WTC11 (cell line): ENCODE measurements around the gene CIC. TPM values are rescaled to one million over a fixed set of nuclear protein-coding genes. Genes with fewer than 3 reads are reported as not detected.

Experiments
- ATAC-seq: fragments of 200-7000 bp; cut with Tn5 transposase; 2 replicates; pipeline ENCODE4 v1.10.0; 2021; ENCODE audit warnings: mild to moderate bottlenecking, moderate library complexity
- CTCF ChIA-PET: fragments of 300-600 bp; sonication (Branson Sonifier 250); formaldehyde crosslinking; loops from one replicate; lab custom pipeline; 2021; ENCODE audit warnings: antibody characterized with exemption; lab: Charles Lee
- POLR2A ChIA-PET: fragments of 350-600 bp; sonication (Branson Sonifier 250); formaldehyde crosslinking; loops from one replicate; lab custom pipeline; 2021; ENCODE audit warnings: antibody characterized with exemption; lab: Charles Lee
- DNase-seq: peaks from one replicate; pipeline ENCODE4 v3.0.0; 2021; ENCODE audit warnings: low spot score
- H3K27ac Mint-ChIP-seq: 2 replicates; pipeline ENCODE4 v1.8.0; 2021; ENCODE audit warnings: mixed read lengths
- H3K27me3 Mint-ChIP-seq: 2 replicates; pipeline ENCODE4 v1.8.0; 2021; ENCODE audit warnings: low read depth, mild to moderate bottlenecking, moderate library complexity, mixed read lengths
- H3K36me3 Mint-ChIP-seq: 2 replicates; pipeline ENCODE4 v1.8.0; 2021; ENCODE audit warnings: mixed read lengths
- H3K4me1 Mint-ChIP-seq: 2 replicates; pipeline ENCODE4 v1.8.0; 2022; ENCODE audit warnings: mixed read lengths
- H3K4me3 Mint-ChIP-seq: 2 replicates; pipeline ENCODE4 v1.8.0; 2021; ENCODE audit warnings: mild to moderate bottlenecking, moderate library complexity, mixed read lengths
- H3K9me3 Mint-ChIP-seq: 2 replicates; pipeline ENCODE4 v1.8.0; 2021; ENCODE audit warnings: mixed read lengths
- AFF4 ChIP-seq: sonication (generic); formaldehyde crosslinking; IDR thresholded peaks from 2 replicates; pipeline ENCODE4 v1.8.1; 2023; ENCODE audit warnings: mild to moderate bottlenecking, missing genetic modification reagents, borderline replicate concordance
- ATF1 ChIP-seq: sonication (generic); formaldehyde crosslinking; IDR thresholded peaks from 2 replicates; pipeline ENCODE4 v1.8.1; 2023; ENCODE audit warnings: mild to moderate bottlenecking, moderate library complexity, missing genetic modification reagents
- CBFB ChIP-seq: sonication (generic); formaldehyde crosslinking; IDR thresholded peaks from 2 replicates; pipeline ENCODE4 v1.8.1; 2022; ENCODE audit warnings: mild to moderate bottlenecking, low read depth, missing genetic modification reagents
- CREB1 ChIP-seq: sonication (generic); formaldehyde crosslinking; IDR thresholded peaks from 2 replicates; pipeline ENCODE4 v1.8.0; 2023; ENCODE audit warnings: mild to moderate bottlenecking, missing genetic modification reagents
- ELF4 ChIP-seq: sonication (generic); formaldehyde crosslinking; IDR thresholded peaks from 2 replicates; pipeline ENCODE4 v1.8.1; 2022; ENCODE audit warnings: low read depth, mild to moderate bottlenecking, moderate library complexity, missing genetic modification reagents
- ESRRA ChIP-seq: sonication (generic); formaldehyde crosslinking; IDR thresholded peaks from 2 replicates; pipeline ENCODE4 v1.8.1; 2022; ENCODE audit warnings: mild to moderate bottlenecking, missing genetic modification reagents, borderline replicate concordance
- ETV6 ChIP-seq: sonication (generic); formaldehyde crosslinking; IDR thresholded peaks from 2 replicates; pipeline ENCODE4 v1.8.1; 2022; ENCODE audit warnings: mild to moderate bottlenecking, missing genetic modification reagents
- FOXJ3 ChIP-seq: sonication (generic); formaldehyde crosslinking; IDR thresholded peaks from 2 replicates; pipeline ENCODE4 v1.9.0; 2021; ENCODE audit warnings: missing genetic modification reagents, mild to moderate bottlenecking, borderline replicate concordance
- FOXK1 ChIP-seq: sonication (generic); formaldehyde crosslinking; IDR thresholded peaks from 2 replicates; pipeline ENCODE4 v1.8.0; 2022; ENCODE audit warnings: mild to moderate bottlenecking, moderate library complexity, missing genetic modification reagents
- GRHL2 ChIP-seq: fragments of 250-450 bp; sonication (Bioruptor Pico); IDR thresholded peaks from 2 replicates; pipeline ENCODE4 v1.8.0; 2022; ENCODE audit warnings: mild to moderate bottlenecking, moderate library complexity; ENCODE audit not compliant: insufficient replicate concordance, severe bottlenecking
- HMGA2 ChIP-seq: fragments of 250-450 bp; sonication (Bioruptor Pico); IDR thresholded peaks from 2 replicates; pipeline ENCODE4 v1.4.0; 2021; ENCODE audit warnings: mild to moderate bottlenecking, moderate library complexity
- JUN ChIP-seq: sonication (generic); formaldehyde crosslinking; IDR thresholded peaks from 2 replicates; pipeline ENCODE4 v1.8.0; 2023; ENCODE audit warnings: mild to moderate bottlenecking, missing genetic modification reagents
- NFATC4 ChIP-seq: fragments of 250-450 bp; sonication (Bioruptor Pico); IDR thresholded peaks from 2 replicates; pipeline ENCODE4 v1.9.0; 2021; ENCODE audit warnings: mild to moderate bottlenecking
- NFYB ChIP-seq: sonication (generic); formaldehyde crosslinking; conservative IDR thresholded peaks from 2 replicates; pipeline ENCODE4 v1.8.0; 2022; ENCODE audit warnings: low read depth, missing genetic modification reagents
- NR1H2 ChIP-seq: sonication (generic); formaldehyde crosslinking; IDR thresholded peaks from 2 replicates; pipeline ENCODE4 v1.9.0; 2021; ENCODE audit warnings: mild to moderate bottlenecking, moderate library complexity, missing genetic modification reagents
- NR2C2 ChIP-seq: sonication (generic); formaldehyde crosslinking; IDR thresholded peaks from 2 replicates; pipeline ENCODE4 v1.8.0; 2022; ENCODE audit warnings: mild to moderate bottlenecking, missing genetic modification reagents
- RORB ChIP-seq: fragments of 250-450 bp; sonication (Bioruptor Pico); IDR thresholded peaks from 2 replicates; pipeline ENCODE4 v1.9.0; 2021; ENCODE audit warnings: mild to moderate bottlenecking
- SMAD3 ChIP-seq: sonication (generic); formaldehyde crosslinking; IDR thresholded peaks from 2 replicates; pipeline ENCODE4 v1.8.0; 2022; ENCODE audit warnings: missing genetic modification reagents, mild to moderate bottlenecking, borderline replicate concordance
- STAT6 ChIP-seq: sonication (generic); formaldehyde crosslinking; conservative IDR thresholded peaks from 2 replicates; pipeline ENCODE4 v1.8.1; 2023; ENCODE audit warnings: mild to moderate bottlenecking, low read depth, missing genetic modification reagents, moderate library complexity
- TEAD1 ChIP-seq: sonication (generic); formaldehyde crosslinking; IDR thresholded peaks from 2 replicates; pipeline ENCODE4 v1.8.0; 2022; ENCODE audit warnings: mild to moderate bottlenecking, missing genetic modification reagents
- TEAD4 ChIP-seq: sonication (generic); formaldehyde crosslinking; IDR thresholded peaks from 2 replicates; pipeline ENCODE4 v1.8.0; 2022; ENCODE audit warnings: mild to moderate bottlenecking, missing genetic modification reagents
- ZNF263 ChIP-seq: sonication (generic); formaldehyde crosslinking; IDR thresholded peaks from 2 replicates; pipeline ENCODE4 v1.8.1; 2022; ENCODE audit warnings: low read depth, mild to moderate bottlenecking, moderate library complexity, missing genetic modification reagents
- ZNF396 ChIP-seq: fragments of 250-450 bp; sonication (Bioruptor Pico); IDR thresholded peaks from 2 replicates; pipeline ENCODE4 v1.8.0; 2021; ENCODE audit warnings: mild to moderate bottlenecking, moderate library complexity, borderline replicate concordance
- total RNA-seq: library from RNA; stranded (reverse); gene quantifications from 3 replicates; pipeline ENCODE4 v1.2.3, GENCODE V29; 2021
- TF ChIP-seq, protein P1 (sequence below): sonication (generic); formaldehyde crosslinking; IDR thresholded peaks from 2 replicates; pipeline ENCODE4 v1.8.0; 2022; ENCODE audit warnings: mild to moderate bottlenecking, missing genetic modification reagents
- TF ChIP-seq, protein P2 (sequence below): sonication (generic); formaldehyde crosslinking; conservative IDR thresholded peaks from 2 replicates; pipeline ENCODE4 v1.8.1; 2022; ENCODE audit warnings: mild to moderate bottlenecking, missing genetic modification reagents
- TF ChIP-seq, protein P3 (sequence below): sonication (generic); formaldehyde crosslinking; IDR thresholded peaks from 2 replicates; pipeline ENCODE4 v1.8.1; 2023; ENCODE audit warnings: mild to moderate bottlenecking, missing genetic modification reagents, moderate library complexity
- TF ChIP-seq, protein P4 (sequence below): fragments of 250-450 bp; sonication (Bioruptor Pico); IDR thresholded peaks from 2 replicates; pipeline ENCODE4 v1.8.0; 2021; ENCODE audit warnings: mild to moderate bottlenecking
- TF ChIP-seq, protein P5 (sequence below): fragments of 250-450 bp; sonication (Bioruptor Pico); IDR thresholded peaks from 2 replicates; pipeline ENCODE4 v1.9.0; 2021; ENCODE audit warnings: mild to moderate bottlenecking

The CIC gene
- total RNA-seq, 1 experiment from 2014 or later = 55.8 TPM

GRCh38 chr19:42279902-42280814, 11.1 kb downstream of the CIC start (continued):
- TF ChIP-seq SMAD3 (CRISPR knock-in tag) (no peak), ELF4 (CRISPR knock-in tag) (no peak), ETV6 (no peak; the same call in 1 of the 2 replicates), NR2C2 (CRISPR knock-in tag) (no peak), FOXJ3 (CRISPR knock-in tag) (no peak), CBFB (CRISPR knock-in tag) (no peak), ZNF263 (no peak), AFF4 (CRISPR knock-in tag) (no peak), NFYB (CRISPR knock-in tag) (peak; percentile 96), GRHL2 (CRISPR knock-in tag) (no peak), ZNF396 (CRISPR knock-in tag) (no peak), TEAD1 (CRISPR knock-in tag) (no peak), ATF1 (CRISPR knock-in tag) (no peak), JUN (CRISPR knock-in tag) (0 out of 2 replicates have a peak, but pooled peaks have one; percentile 48), NR1H2 (CRISPR knock-in tag) (no peak), FOXK1 (CRISPR knock-in tag) (0 out of 2 replicates have a peak, but pooled peaks have one; percentile 53)
- TF ChIP-seq, protein P1, sequence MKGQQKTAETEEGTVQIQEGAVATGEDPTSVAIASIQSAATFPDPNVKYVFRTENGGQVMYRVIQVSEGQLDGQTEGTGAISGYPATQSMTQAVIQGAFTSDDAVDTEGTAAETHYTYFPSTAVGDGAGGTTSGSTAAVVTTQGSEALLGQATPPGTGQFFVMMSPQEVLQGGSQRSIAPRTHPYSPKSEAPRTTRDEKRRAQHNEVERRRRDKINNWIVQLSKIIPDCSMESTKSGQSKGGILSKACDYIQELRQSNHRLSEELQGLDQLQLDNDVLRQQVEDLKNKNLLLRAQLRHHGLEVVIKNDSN (CRISPR knock-in tag) = no peak
- TF ChIP-seq, protein P2, sequence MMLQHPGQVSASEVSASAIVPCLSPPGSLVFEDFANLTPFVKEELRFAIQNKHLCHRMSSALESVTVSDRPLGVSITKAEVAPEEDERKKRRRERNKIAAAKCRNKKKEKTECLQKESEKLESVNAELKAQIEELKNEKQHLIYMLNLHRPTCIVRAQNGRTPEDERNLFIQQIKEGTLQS = no peak
- TF ChIP-seq, protein P3, sequence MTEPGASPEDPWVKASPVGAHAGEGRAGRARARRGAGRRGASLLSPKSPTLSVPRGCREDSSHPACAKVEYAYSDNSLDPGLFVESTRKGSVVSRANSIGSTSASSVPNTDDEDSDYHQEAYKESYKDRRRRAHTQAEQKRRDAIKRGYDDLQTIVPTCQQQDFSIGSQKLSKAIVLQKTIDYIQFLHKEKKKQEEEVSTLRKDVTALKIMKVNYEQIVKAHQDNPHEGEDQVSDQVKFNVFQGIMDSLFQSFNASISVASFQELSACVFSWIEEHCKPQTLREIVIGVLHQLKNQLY (CRISPR knock-in tag) = no peak
- TF ChIP-seq, protein P4, sequence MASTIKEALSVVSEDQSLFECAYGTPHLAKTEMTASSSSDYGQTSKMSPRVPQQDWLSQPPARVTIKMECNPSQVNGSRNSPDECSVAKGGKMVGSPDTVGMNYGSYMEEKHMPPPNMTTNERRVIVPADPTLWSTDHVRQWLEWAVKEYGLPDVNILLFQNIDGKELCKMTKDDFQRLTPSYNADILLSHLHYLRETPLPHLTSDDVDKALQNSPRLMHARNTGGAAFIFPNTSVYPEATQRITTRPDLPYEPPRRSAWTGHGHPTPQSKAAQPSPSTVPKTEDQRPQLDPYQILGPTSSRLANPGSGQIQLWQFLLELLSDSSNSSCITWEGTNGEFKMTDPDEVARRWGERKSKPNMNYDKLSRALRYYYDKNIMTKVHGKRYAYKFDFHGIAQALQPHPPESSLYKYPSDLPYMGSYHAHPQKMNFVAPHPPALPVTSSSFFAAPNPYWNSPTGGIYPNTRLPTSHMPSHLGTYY (CRISPR knock-in tag) = no peak

DNA sequence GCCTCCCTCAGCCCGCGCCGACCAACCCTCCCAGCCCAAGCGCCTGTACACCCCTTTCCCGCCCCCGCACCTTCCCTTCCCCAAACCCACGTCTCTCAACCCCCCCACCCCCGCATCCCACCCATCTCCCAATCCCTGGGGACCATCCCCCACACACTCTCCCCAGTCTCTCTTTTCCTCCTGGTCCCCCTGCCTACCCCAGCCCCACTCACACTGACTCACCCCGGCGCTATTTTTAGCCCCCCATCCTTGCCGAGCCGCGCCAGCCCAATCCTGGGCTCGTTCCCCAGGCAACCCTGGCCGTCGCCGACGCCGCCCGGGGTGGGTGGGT, 11.7 kb downstream of the CIC start:
- peaks cover 32% of the 10 kb centered on the region for H3K4me1 Mint-ChIP-seq
- H3K27me3 Mint-ChIP-seq = no peaks in the 10 kb centered on the region
- POLR2A ChIA-PET = no interaction called here
- peak overlapping the region; percentile 18 for H3K4me3 Mint-ChIP-seq
- no peaks in the 10 kb centered on the region for H3K36me3 Mint-ChIP-seq
- ATAC-seq (no peak), DNase-seq (no peak)
- CTCF ChIA-PET = interaction anchor here (1.6 to 7.5 kb wide), 7 partner anchors 13 to 116 kb away, joined by 4 to 239 read pairs (median 14); partner anchors contain the start of genes ERF, GSK3A, PAFAH1B3 and PRR19
- no peak overlapping the region for H3K27ac Mint-ChIP-seq
- no peaks in the 10 kb centered on the region for H3K9me3 Mint-ChIP-seq
- TF ChIP-seq ESRRA = no peak
- TF ChIP-seq CREB1 (CRISPR knock-in tag) = no peak
- TF ChIP-seq HMGA2 (CRISPR knock-in tag) = no peak
- no peak for TF ChIP-seq RORB (CRISPR knock-in tag)
- no peak for TF ChIP-seq STAT6 (CRISPR knock-in tag)
- TF ChIP-seq NFATC4 (CRISPR knock-in tag) = no peak
- no peak for TF ChIP-seq TEAD4 (CRISPR knock-in tag)
- TF ChIP-seq, protein P5, sequence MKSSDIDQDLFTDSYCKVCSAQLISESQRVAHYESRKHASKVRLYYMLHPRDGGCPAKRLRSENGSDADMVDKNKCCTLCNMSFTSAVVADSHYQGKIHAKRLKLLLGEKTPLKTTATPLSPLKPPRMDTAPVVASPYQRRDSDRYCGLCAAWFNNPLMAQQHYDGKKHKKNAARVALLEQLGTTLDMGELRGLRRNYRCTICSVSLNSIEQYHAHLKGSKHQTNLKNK (CRISPR knock-in tag) = no peak
